LHCN-M2 (cell line): ENCODE data around the gene HS3ST2. TPM values are rescaled to one million over a fixed set of nuclear protein-coding genes. Genes with fewer than 3 reads are reported as not detected.

ENCODE experiments used
- DNase-seq: peaks from one replicate; pipeline ENCODE4 v3.0.0-alpha.2; 2012; ENCODE audit warnings: low read depth
- polyA plus RNA-seq: library from polyadenylated mRNA; unstranded; fragments of >200 nt; gene quantifications from one replicate; pipeline ENCODE4 v1.2.1, GENCODE V29; 2012; ENCODE audit warnings: missing spikeins
- total RNA-seq: library from RNA; depleted of rRNA; stranded (reverse); fragments of >200 nt; gene quantifications from 2 replicates; pipeline ENCODE4 v1.2.3, GENCODE V29; 2014; rRNA removed

Gene HS3ST2
- total RNA-seq: not detected in 2 replicates
- polyA plus RNA-seq: not detected

DNA sequence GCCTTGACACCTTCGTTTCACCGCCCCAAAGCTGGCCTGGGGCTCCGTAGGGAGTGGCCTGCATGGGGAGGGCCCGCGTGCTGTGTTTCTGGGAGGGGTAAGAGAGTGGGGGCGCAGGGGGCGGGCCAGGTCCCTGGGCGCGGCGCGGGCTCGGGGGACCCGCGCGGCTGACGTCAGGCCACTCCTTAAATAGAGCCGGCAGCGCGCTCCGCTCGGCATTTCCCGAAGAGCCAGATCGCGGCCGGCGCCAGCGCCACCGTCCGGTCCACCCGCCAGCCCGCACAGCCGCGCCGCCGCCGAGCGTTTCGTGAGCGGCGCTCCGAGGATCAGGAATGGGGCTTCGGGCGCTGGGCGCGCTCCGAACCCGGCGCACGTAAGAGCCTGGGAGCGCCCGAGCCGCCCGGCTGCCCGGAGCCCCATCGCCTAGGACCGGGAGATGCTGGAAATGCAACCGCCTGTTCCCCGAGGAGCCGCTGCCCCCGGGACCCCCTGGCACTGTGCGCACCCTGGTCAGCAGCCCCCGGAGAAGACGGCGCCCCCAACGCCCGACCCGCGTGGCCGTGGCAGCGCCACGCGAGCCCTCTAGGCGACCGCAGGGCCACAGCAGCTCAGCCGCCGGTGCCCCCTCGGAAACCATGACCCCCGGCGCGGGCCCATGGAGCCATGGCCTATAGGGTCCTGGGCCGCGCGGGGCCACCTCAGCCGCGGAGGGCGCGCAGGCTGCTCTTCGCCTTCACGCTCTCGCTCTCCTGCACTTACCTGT is at the start of gene HS3ST2:
Gene HS3ST2, plus strand, starts transcription at position 215 of the 763 bp plus-strand sequence. Its CDS starts 449 bp downstream, at position 664.
- DNase-seq: no peak

DNA sequence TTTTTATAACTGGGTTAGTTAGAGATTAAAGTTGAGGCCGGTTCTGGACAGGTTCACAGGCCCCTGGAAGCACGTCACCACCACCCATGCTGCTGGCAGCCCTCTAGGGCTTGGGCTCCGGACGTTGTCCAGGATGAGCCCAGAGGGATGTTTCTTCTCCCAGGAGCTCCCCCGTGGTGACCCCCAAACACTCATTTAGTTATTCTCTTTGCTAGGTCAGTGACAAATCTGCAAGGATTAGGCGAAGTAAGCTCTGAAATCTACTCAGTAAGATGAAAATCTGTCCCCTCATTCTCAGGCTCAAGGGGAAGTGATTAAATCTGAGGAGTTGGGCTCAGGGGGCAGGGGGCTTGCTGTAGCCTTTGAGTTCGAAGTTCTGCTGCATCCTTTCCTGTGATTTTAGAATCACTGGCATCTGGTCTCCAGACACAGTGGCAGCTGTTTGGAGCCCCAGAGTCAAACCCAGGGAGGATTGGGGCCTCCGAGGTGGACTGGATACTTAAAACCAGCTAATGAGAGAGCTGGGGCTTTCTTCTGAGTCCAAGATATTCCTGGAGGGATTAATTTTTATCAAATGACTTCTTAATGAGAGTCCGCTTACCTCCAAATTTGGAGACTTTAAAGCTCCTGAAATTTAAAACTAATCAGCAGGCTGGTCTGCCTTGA is 49.2 kb upstream of the HS3ST2 start:
- no peak for DNase-seq

DNA sequence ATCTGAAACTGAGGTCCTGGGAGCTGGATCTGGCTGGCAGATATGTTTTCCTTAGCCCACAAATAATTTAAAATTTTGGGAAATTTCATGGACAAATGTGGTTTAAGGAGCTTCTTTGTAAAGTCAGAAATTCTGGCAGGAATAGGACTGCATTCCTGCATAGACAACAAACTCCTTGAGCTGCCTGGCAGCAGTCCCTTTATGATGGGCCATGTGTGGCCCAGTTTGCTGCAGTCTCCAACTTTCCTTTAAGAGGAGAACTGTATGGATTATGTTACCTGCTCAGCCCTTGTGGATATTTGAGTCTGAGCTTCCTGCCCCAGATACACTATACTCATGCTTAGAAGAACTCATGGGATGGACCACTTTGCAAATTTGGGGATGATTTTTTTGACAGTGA is 48.5 kb upstream of the HS3ST2 start:
- DNase-seq: no peak

DNA sequence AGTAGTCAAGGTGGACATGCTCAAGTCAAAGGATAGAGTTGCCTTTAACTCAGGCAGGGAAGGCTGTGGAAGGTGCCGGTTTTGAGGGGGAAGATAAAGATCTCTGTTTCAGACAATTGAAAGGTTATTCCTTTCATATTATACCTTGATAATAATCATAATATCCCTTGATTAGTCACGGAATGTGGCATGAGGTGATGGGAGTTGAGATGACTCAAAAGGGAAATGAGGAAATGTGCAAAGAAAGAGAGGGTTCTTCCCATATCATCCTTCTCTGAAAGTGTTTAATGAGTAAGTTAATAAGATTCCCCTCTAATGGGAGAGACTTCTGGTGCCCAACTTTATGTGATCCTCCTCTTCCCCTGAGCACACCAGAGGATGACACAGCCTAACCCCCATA is 43.1 kb upstream of the HS3ST2 start:
- DNase-seq: no peak

DNA sequence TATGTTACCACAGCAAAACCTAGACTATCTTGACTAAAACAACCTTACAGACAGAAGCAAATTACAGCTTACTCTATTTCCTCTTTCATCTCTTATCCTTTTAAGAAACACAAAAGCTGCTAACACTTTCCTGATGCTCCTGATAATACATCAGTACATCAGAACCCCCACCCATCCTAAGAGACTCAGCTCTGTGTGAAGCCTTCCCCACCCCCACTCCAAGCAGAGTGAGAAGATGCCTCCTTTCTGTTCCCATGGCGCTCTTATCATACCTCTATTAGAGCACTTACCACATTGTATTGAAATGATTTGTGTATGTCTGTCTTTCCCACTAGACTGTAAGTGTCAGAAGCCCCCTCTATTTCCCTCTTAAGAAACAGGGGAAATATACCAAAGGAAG is 42.4 kb upstream of the HS3ST2 start:
- DNase-seq: no peak

DNA sequence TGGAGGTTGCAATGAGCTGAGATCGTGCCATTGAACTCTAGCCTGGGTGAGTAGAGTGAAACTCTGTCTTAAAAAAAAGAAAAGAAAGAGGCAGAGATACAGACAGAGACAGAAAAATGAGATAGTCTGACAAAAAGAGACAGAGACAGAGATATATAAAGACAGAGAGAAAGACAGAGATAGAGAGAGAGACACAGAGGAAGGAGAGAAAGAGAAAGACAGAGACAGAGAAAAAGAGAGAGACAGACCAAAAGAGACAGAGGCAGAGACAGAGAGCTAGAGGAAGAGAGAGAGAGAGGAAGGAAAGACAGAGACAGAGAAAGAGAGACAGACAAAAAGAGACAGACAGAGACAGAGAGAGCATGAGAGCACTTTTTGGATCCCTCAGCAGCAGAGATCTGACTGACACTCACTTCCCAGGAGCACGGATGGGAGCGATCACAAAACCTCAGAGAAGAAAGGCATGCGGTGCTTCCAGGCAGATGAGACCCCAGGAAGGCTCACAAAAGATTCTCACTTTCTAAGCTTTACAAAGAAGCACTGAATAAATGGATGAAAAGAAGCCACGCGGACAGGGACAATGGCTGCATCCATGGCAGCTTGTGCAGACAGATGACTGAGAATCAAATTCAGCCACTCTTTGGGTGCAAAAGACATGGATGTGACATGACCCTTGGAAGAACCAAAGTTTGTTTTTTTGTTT is 38.6 kb upstream of the HS3ST2 start:
- DNase-seq: no peak

DNA sequence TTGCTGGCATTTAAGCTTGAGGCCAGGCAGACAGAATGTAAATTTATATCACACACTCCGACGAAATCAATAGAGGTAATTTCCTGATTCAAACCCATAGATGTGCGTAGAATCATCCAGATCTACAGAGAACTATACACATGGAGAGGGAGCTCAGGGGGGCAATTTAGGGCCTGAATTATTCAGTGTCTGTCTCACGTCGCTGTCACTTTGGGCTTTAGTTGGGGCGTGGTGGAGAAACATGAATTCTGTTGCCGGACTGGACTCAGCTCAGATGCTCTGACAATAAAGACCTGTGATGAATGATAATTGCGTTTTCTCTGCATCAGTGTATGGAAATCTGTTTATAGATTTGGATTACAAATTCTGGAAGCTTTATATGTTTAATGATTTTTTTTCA is 32.5 kb upstream of the HS3ST2 start:
- DNase-seq: no peak

DNA sequence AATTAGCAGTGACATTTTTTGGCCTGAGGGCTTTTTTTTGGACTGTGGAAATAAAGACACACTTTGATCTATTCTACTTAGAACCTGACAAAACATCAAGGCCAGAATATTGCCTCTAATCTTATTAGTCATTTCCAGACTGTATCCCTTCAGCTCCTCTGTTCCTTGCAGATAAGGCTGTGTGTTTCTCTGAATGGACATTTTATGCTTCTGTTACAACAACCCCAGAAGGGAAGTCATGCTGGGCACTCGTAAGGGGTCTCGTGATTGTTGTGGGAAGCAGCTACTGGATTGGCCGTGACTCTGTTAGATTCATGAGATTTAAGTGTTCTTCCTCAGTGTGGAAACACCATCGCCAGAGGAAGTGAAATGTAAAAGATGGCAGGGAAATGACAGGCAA is 31.6 kb upstream of the HS3ST2 start:
- no peak for DNase-seq

DNA sequence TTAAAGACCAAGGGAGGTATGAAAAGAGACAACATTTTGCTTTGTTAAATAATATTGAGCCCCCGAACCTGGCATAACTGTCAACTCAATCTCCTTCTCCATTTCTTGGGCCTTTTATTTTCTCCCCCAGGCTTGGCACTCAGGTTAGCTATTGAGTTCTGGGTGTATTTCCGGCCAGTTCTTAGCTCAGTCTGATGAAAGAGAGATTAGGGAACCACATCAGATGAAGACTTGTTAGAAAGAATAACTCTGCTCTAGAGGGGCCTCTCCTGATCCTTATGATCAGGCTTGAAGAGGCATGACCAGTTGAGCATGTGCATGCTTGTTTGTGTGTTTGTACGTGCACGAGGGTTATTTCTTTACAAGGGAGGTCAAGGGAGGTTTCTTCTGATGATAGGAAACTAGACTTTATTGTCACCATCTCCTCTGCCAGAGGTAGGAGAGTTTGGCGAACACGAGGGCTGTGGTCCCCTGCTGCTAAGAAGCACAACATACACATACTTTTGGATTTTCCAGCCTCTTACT is 29.2 kb upstream of the HS3ST2 start:
- no peak for DNase-seq

DNA sequence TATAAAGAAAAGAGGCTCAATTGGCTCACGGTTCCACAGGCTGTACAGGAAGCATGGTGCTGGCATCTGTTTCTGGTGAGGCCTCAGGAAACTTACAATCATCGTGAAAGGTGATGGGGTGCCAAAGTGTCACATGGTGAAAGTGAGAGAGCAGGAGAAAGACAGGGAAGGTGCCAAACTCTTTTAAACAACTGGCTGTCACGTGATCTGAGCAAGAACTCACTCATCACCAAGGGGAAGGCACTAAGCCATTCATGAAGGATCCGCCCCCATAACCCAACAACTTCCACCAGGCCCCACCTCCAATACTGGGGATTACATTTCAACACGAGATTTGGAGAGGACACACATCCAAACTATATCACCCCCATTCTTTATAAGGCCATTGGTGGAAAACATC is 28.4 kb upstream of the HS3ST2 start:
- no peak for DNase-seq

DNA sequence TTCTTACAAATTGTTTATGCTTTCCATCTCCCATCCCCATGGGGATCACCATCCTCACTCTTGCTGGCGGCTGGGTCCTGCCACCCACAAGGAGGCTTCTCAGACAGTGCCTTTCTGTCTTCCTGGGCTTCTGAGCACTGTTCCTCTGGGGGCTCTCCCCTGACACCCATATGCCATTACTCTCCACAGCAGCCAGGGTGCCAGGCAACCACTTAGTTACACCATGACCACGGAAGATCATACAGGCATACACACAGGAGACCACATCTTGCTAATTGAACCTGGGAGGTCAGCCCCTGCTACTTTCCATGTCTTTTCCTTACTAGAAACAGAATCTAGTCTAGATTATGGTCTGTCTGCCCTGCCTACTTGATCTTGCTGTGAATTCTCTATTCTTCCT is 27.7 kb upstream of the HS3ST2 start:
- DNase-seq: no peak

DNA sequence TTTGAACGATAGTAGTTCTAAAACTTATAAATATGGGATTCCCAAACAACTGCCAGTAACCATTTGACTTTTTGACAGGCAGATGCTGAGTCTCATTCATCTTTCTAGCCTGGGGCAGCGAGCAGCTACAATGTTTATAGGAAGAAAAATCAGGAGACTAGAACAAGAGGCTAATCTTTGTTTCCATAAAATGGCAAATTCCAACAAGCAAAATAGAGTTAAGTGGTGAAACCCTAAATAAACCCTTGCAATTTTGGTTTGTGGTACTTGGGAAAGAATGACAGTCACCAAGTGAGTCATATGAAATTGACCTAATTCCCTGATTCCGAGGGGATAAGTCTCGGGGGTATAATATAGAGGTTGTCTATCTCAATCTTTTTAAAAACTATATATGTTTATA is 27.3 kb upstream of the HS3ST2 start:
- DNase-seq: no peak

DNA sequence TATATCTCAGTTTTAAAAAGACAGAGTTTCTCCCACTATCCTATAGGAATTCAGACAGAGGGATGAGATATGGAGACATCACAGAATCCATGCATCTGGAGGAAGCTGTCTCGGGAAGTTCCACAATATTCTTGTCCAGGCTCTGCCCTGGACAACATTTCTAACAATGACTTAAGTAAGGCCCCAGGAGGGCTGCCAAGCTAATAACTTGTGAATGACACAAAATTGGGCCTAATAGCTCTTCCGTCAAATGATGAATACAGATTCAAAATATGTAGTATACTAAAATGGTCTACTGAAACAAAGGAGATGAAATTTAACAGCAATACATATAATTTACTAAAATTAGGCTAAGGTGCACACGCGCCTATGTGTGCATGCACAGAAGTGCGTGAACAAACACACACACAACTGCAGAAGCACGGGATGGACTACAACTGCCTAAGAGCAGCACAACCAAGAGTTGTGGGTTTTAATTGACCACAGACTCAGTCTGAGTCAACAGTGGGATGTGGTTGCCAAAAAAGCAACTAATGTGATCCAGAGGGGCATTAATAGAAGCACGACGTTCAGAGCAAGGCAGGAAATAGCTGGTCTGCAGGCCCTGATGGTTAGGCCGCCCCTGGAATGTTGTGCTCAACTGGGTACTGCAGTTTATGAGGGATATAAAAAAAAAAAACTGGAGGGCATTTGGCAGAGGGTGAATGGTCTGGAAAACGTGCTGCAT is 26.3 kb upstream of the HS3ST2 start:
- DNase-seq: peak; percentile 87

DNA sequence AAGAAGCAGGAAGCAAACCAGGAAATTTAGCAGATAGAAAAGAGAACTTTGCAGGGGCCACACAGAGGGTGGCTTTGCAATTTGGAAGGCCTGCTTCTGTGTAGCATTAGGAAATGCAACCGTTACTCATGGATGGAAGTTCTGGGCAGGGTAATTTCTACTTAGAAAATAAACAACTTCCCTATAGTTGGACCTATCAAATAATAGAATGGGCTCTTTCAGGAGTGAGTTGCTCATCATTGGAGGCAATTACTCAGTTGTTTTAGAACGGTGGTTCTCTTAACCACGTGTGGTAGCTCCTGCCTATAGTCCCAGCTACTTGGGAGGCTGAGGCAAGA is 25.8 kb upstream of the HS3ST2 start:
- no peak for DNase-seq

DNA sequence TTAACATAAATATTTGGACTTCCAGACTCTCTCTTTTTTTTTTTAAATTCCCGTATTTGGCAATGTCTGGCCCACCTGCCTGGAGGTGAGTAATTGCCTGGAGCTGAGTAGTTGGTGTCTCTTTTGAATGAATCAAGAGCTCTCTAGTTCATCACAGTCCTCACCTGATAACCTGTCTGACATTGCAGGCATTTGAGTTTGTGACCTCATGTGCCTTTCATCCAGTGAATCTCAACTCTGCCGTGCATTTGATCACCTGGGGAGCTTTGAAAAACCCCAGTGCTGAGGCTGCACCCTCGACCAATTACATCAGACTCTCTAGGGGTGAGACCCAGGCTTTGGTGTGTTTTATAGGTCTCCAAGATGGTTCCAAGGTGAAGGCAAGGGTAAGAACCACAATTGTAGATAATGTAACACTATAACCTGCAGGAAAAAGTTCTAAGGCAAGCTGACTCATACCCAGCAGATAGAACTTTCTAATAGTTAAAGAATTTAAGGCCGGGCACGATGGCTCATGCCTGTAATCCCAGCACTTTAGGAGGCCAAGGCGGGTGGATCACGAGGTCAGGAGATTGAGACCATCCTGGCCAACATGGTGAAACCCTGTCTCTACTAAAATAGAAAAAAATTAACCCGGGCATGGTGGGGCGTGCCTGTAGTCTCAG is 24.5 kb upstream of the HS3ST2 start:
- DNase-seq: peak; percentile 52

DNA sequence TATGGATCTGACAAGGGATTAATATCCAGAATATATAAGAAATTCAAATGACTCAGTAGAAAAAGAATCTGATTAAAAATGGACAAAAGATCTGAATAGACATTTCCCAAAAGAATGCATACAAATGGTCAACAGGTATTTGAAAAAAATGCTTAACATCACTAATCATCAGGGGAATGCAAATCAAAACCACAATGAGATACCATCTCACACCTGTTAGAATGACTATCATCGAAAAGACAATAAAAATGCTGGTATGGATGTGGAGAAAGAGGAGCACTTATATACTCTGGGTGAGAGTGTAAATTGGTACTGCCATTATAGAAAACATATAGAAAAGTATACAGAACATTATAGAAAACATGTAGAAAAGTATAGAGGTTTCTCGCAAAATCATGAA is 16.4 kb upstream of the HS3ST2 start:
- no peak for DNase-seq

DNA sequence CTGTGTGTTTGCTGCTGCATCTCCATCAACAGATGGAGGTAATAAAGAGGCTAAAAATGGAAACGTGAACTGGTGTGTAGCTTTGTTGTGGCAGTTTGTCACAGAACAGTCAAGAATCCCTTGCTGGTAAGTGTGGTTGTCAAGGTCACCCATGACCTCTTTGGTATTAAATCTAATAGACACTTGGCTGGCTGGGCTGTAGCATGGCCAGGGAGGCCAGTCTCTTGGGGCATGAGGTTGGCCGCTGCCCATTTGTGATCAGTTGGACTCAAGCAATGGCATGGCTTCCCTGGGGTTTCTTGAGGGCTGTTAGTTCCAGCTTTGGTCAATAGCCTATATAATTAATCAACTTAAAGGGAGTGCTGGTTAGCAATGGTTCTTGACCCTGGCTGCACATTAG is 14.8 kb upstream of the HS3ST2 start:
- DNase-seq: no peak

DNA sequence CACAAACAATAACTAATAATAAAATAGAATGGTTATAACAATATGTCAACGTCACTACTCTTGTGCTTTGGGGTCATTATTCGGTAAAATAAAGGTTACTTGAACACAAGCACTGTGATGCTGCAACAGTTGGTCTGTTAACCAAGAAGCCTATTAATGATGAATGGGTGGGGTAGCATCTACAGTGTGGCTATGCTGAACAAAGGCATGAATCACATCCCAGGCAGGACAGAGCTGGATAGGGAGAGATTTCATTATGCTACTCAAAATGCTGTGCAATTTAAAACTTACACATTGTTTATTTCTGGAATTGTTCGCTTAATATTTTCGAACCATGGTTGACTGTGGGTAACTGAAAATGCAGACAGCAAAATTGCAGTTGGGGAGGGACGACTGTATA is 9.1 kb upstream of the HS3ST2 start:
- DNase-seq: no peak

DNA sequence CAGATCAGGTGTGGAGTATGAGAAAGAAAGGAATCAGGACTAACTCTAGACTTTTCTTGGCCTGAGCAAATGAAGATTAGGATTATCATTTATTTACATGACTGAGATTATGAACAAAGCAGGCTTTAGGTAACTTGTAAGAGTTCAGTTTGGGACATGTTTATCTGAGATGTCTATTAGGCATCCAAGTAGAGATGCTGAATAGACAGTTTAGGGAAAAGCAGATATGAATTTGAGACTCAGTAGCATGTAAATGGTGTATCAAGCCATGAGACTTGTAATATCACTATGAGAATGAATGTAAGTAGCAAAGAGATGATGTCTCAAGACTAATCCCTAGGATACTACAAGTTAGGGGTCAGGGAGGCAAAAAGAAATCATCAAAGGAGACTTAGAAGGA is 8.6 kb upstream of the HS3ST2 start:
- DNase-seq: no peak

DNA sequence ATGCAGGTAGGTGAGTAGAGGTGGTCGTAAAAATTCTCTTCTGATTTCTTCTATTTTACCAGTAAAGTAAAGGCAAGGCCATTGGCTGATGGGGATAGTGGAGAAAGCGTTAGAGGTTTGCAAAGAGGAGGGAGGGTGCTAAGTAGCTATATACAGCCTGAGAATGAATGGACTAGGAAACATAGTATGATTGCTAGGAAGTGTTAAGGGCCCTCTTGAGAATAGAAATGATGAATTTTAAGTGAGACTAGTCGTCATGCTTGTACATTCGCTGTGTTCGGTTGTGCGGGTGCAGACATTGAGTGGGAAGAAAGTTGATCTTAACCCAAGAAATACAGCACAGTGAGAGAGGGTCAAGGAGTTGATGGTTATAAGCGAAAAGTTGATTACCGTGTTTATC is 7.2 kb upstream of the HS3ST2 start:
- DNase-seq: no peak

DNA sequence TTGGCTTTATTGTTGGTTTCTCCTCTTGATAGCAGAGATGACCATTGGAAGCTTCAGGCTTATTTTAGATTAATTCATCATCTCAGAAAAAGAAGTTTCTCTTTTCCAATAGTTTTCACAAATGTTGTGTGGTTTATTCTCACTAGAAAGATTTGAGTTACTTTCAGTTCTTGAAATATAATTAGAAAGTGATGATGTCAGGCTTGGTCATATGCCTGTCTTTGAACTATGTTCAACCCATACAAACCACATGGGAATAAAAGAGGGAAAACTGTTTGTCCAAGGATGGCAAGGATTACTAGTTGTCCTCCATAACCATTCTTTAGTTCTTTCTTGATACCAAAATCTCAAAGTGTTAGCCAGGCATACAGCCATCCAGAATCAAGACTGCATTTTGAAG is 3.7 kb upstream of the HS3ST2 start:
- DNase-seq: peak; percentile 27
